Endothelial cell of umbilical vein (primary cell): Measurements from ENCODE around the gene NCR1. TPM values are rescaled to one million over a fixed set of nuclear protein-coding genes. Genes with fewer than 3 reads are reported as not detected.

Experiments
- BruUV-seq: library from RNA; stranded (reverse); fragments of 400-500 nt; replicated peaks from 2 replicates; lab custom pipeline; 2021; lab: Mats Ljungman, UMichigan
- CTCF ChIA-PET: fragments of 300-600, 350-600 bp; sonication (Branson Sonifier 250); formaldehyde crosslinking; loops from one replicate; lab custom pipeline; 2021; ENCODE audit warnings: antibody characterized with exemption, inconsistent platforms; lab: Charles Lee
- POLR2A ChIA-PET: fragments of 300-600, 350-600 bp; sonication (Branson Sonifier 250); formaldehyde crosslinking; loops from one replicate; lab custom pipeline; 2021; ENCODE audit warnings: antibody characterized with exemption, inconsistent platforms; lab: Charles Lee
- DNase-seq: peaks from one replicate; pipeline ENCODE4 v3.0.0-alpha.2; 2011; ENCODE audit warnings: low read depth, low spot score
- FAIRE-seq: peaks from 2 replicates; lab custom pipeline; 2011; peaks lifted over from hg19 to GRCh38; lab: Jason Lieb, UNC
- H2AFZ ChIP-seq: 2 replicates; pipeline ENCODE4 v1.6.0; 2012; ENCODE audit warnings: low read depth, low read length, control low read depth, inconsistent platforms
- H3K27ac ChIP-seq: 2 replicates; pipeline ENCODE4 v1.5.1; 2011; ENCODE audit warnings: low read depth, mild to moderate bottlenecking, control low read depth, low read length, moderate library complexity; ENCODE audit not compliant: insufficient read depth
- H3K27me3 ChIP-seq, 2 experiments: 2 replicates each; pipeline versions ENCODE4 v1.6.0 to v1.6.1; 2011; ENCODE audit warnings: low read length in 2 of 2, mixed read lengths in 1 of 2; ENCODE audit not compliant: control insufficient read depth in 2 of 2, insufficient read depth in 2 of 2
- H3K36me3 ChIP-seq, 2 experiments: 2 replicates in 1 of 2; 3 replicates in 1 of 2; pipeline ENCODE4 v1.5.1; 2011; ENCODE audit warnings: low read length in 2 of 2, mild to moderate bottlenecking in 1 of 2, moderate library complexity in 1 of 2; ENCODE audit not compliant: control insufficient read depth in 2 of 2, insufficient read depth in 2 of 2; ENCODE audit errors: extremely low read depth in 1 of 2
- H3K4me1 ChIP-seq: 3 replicates; pipeline ENCODE4 v1.5.1; 2011; ENCODE audit warnings: mild to moderate bottlenecking, low read length; ENCODE audit not compliant: control insufficient read depth, insufficient read depth; ENCODE audit errors: extremely low read depth
- H3K4me2 ChIP-seq: 2 replicates; pipeline ENCODE4 v1.6.1; 2011; ENCODE audit warnings: low read length, control low read depth, mixed read lengths; ENCODE audit not compliant: insufficient read depth
- H3K4me3 ChIP-seq, 3 experiments: fragments of 200-600 bp in 1 of 3; sonication (generic), shearing (Covaris generic) in 1 of 3; replicated peaks in 1 of 3; 2 replicates each; pipeline ENCODE4 v1.5.1; 2011 to 2016; ENCODE audit warnings: control low read depth in 3 of 3, low read length in 3 of 3, mild to moderate bottlenecking in 2 of 3, inconsistent platforms in 1 of 3, low read depth in 1 of 3, moderate library complexity in 1 of 3; ENCODE audit not compliant: insufficient read depth in 1 of 3
- H3K79me2 ChIP-seq: 2 replicates; pipeline ENCODE4 v1.6.0; 2012; ENCODE audit warnings: low read length, inconsistent platforms; ENCODE audit not compliant: control insufficient read depth, insufficient read depth
- H3K9ac ChIP-seq: replicated peaks from 2 replicates; pipeline ENCODE3; 2011; ENCODE audit warnings: low read length, control low read depth; ENCODE audit not compliant: insufficient read depth; ENCODE audit errors: extremely low read depth
- H3K9me1 ChIP-seq: replicated peaks from 3 replicates; pipeline ENCODE4 v1.6.0; 2011; ENCODE audit warnings: mild to moderate bottlenecking, low read length; ENCODE audit not compliant: control insufficient read depth, insufficient read depth; ENCODE audit errors: extremely low read depth
- H3K9me3 ChIP-seq: replicated peaks from 2 replicates; pipeline ENCODE4 v1.5.1; 2012; ENCODE audit warnings: low read length, inconsistent platforms; ENCODE audit not compliant: control insufficient read depth, insufficient read depth
- H4K20me1 ChIP-seq: replicated peaks from 2 replicates; pipeline ENCODE3; 2011; ENCODE audit warnings: mild to moderate bottlenecking, low read length; ENCODE audit not compliant: control insufficient read depth, insufficient read depth; ENCODE audit errors: extremely low read depth
- CTCF ChIP-seq, 2 donors: IDR thresholded peaks; 1 replicate in 1 of 2; 2 replicates in 1 of 2; pipeline ENCODE4 v1.5.1; 2011; ENCODE audit warnings: low read length in 2 of 2, mild to moderate bottlenecking in 2 of 2, moderate library complexity in 2 of 2, control low read depth in 1 of 2, inconsistent platforms in 1 of 2, low read depth in 1 of 2; ENCODE audit not compliant: insufficient read depth in 1 of 2; ENCODE audit errors: extremely low read depth in 1 of 2
- EZH2 ChIP-seq: IDR thresholded peaks from 2 replicates; pipeline ENCODE4 v1.6.1; 2012; ENCODE audit warnings: borderline replicate concordance, low read depth, mild to moderate bottlenecking, moderate library complexity, low read length, inconsistent platforms; ENCODE audit not compliant: severe bottlenecking
- FOS ChIP-seq: IDR thresholded peaks from 2 replicates; pipeline ENCODE4 v1.6.1; 2011; ENCODE audit warnings: mild to moderate bottlenecking, low read length, moderate library complexity, borderline replicate concordance; ENCODE audit not compliant: insufficient read depth
- GATA2 ChIP-seq: IDR thresholded peaks from 2 replicates; pipeline ENCODE4 v1.7.0; 2011; ENCODE audit warnings: low read depth, mild to moderate bottlenecking, moderate library complexity, mixed read lengths, low read length; ENCODE audit not compliant: insufficient read length, insufficient read depth
- JUN ChIP-seq: IDR thresholded peaks from 2 replicates; pipeline ENCODE4 v1.6.1; 2011; ENCODE audit warnings: borderline replicate concordance, low read depth; ENCODE audit not compliant: insufficient read length, insufficient read depth
- MYC ChIP-seq: IDR thresholded peaks from one replicate; pipeline ENCODE4 v1.6.1; 2011; ENCODE audit warnings: mild to moderate bottlenecking, low read depth, low read length
- POLR2A ChIP-seq: IDR thresholded peaks from 2 replicates; pipeline ENCODE4 v1.6.1; 2012; ENCODE audit warnings: low read depth, mild to moderate bottlenecking, control low read depth, low read length
- POLR2AphosphoS5 ChIP-seq: IDR thresholded peaks from 2 replicates; pipeline ENCODE4 v1.6.1; 2012; ENCODE audit warnings: low read depth, mild to moderate bottlenecking, control low read depth, low read length, moderate library complexity; ENCODE audit not compliant: insufficient read depth
- dilution Hi-C: fragments of 300-500 bp; cut with MboI; formaldehyde crosslinking; loops from one replicate; pipeline ENCODE4 v1.15.0; 2019; ENCODE audit warnings: low sequenced_read_pairs; ENCODE audit not compliant: extremely low pct_ligation_motif_present
- intact Hi-C: fragments of 100-400 bp; cut with micrococcal nuclease; formaldehyde crosslinking; loops from one replicate; pipeline ENCODE4 v1.10.0; 2022
- polyA plus RNA-seq, 4 experiments: library from polyadenylated mRNA; depleted of rRNA in 3 of 4; stranded (reverse) in 3 of 4; unstranded in 1 of 4; fragments of >200 nt; gene quantifications; 2 replicates each; pipeline versions ENCODE4 v1.2.1 to v1.2.3, GENCODE V29; 2011 to 2012; ENCODE audit warnings: missing spikeins in 1 of 4
- total RNA-seq: library from RNA; stranded (reverse); gene quantifications from 2 replicates; pipeline ENCODE4 v1.2.3, GENCODE V29; 2021
- TF ChIP-seq, protein P1 (sequence below): IDR thresholded peaks from 2 replicates; pipeline ENCODE4 v1.6.1; 2011; ENCODE audit not compliant: insufficient read depth, insufficient read length

NCR1 gene
- total and polyA plus RNA-seq, 2 donors (not counting 3 experiments of a cell fraction or from before 2014, with no cell fraction given) = 0.44 to 0.76 TPM

DNA sequence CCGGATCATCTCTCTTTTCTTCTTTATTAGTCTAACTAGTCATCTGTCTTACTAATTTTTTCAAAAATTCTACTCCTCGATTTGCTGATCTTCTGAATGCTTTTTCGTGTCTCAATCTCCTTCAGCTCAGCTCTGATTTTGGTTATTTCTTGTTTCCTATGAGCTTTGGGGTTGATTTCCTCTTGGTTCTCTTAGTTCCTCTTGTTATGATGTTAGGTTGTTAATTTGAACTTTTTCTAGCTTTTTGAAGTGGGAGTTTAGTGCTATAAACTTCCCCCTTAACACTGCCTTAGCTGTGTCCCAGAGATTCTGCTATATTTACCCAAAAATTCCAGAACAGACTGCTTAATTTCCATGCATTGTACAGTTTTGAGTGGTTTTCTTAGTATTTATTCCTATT, 28.5 kb upstream of the NCR1 start:
- no peaks in the 10 kb centered on the region for H3K27me3 ChIP-seq
- TF ChIP-seq MYC (no peak), EZH2 (no peak)
- no peaks in the 10 kb centered on the region for H4K20me1 ChIP-seq
- FAIRE-seq (no peak), DNase-seq (no peak)
- no peak overlapping the region for H3K4me2 ChIP-seq
- no peaks in the 10 kb centered on the region for H3K36me3 ChIP-seq
- CTCF ChIA-PET = no interaction called here
- no peak overlapping the region for H3K27ac ChIP-seq
- intact Hi-C loops = no loop called here
- no TSS peak for BruUV-seq
- H3K9me1 ChIP-seq = no peaks in the 10 kb centered on the region
- POLR2A ChIA-PET = no interaction called here
- no peaks in the 10 kb centered on the region for H3K4me1 ChIP-seq
- no peaks in the 10 kb centered on the region for H3K9me3 ChIP-seq
- dilution Hi-C loops = no loop called here
- H3K4me3 ChIP-seq = no peak overlapping the region
- H2AFZ ChIP-seq = no peak overlapping the region
- H3K79me2 ChIP-seq = no peaks in the 10 kb centered on the region
- no peak overlapping the region for H3K9ac ChIP-seq

GRCh38 chr19:54881884-54882283, 24.1 kb upstream of the NCR1 start:
- Histone ChIP-seq H3K79me2 (no peaks in the 10 kb centered on the region), H3K9me1 (no peaks in the 10 kb centered on the region), H3K27ac (no peak overlapping the region), H3K9ac (no peak overlapping the region), H3K36me3 (no peaks in the 10 kb centered on the region), H3K4me3 (no peak overlapping the region), H3K4me1 (no peaks in the 10 kb centered on the region), H3K27me3 (no peaks in the 10 kb centered on the region), H2AFZ (no peak overlapping the region), H3K4me2 (no peak overlapping the region), H4K20me1 (no peaks in the 10 kb centered on the region), H3K9me3 (no peaks in the 10 kb centered on the region)
- DNase-seq (no peak), FAIRE-seq (no peak)
- CTCF ChIA-PET = interaction anchor here (0.9 to 1.9 kb wide), 14 partner anchors 9 to 259 kb away, joined by 3 to 24 read pairs (median 4); partner anchors contain the start of genes NCR1 and RDH13
- no peak for TF ChIP-seq POLR2A
- no peak for TF ChIP-seq GATA2
- TF ChIP-seq FOS = no peak
- TF ChIP-seq MYC = no peak
- no peak for TF ChIP-seq POLR2AphosphoS5
- TF ChIP-seq EZH2 = no peak
- TF ChIP-seq, protein P1, sequence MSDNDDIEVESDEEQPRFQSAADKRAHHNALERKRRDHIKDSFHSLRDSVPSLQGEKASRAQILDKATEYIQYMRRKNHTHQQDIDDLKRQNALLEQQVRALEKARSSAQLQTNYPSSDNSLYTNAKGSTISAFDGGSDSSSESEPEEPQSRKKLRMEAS = no peak
- no peak for TF ChIP-seq CTCF (IDR thresholded peaks at IDR 0.05; ENCODE audit: extremely low read depth in 1 of 2, insufficient read depth in 1 of 2, low read depth in 1 of 2, low read length in 2 of 2)
- no peak for TF ChIP-seq JUN
- dilution Hi-C loops = no loop called here
- BruUV-seq = no TSS peak
- intact Hi-C loops = loop anchor here (5.0 kb wide), 1 partner anchor 205 kb away; no protein-coding TSS in a partner anchor
- POLR2A ChIA-PET = no interaction called here
